Neural progenitor cell (in vitro differentiated cells): ENCODE measurements around the gene RFPL2. TPM values are rescaled to one million over a fixed set of nuclear protein-coding genes. Genes with fewer than 3 reads are reported as not detected.
"Not testable (repeated sequence)": the region's sequence is repeated elsewhere in the genome, so short reads cannot be mapped to it uniquely, and the experiment has no call there.

Source experiments
- DNase-seq: peaks from one replicate; pipeline ENCODE4 v3.0.0-alpha.2; 2016; ENCODE audit warnings: low spot score
- H2AFZ ChIP-seq: fragments of 200-600 bp; sonication (generic); replicated peaks from 2 replicates; pipeline ENCODE4 v1.6.1; 2016; ENCODE audit warnings: antibody characterized with exemption
- H3F3A ChIP-seq: fragments of 200-600 bp; sonication (generic); 2 replicates; pipeline ENCODE4 v1.6.1; 2016; ENCODE audit warnings: antibody characterized with exemption, low read depth
- H3K27ac ChIP-seq: fragments of 200-600 bp; sonication (generic); 2 replicates; pipeline ENCODE4 v1.5.1; 2016; ENCODE audit warnings: mild to moderate bottlenecking
- H3K27me3 ChIP-seq: fragments of 200-600 bp; sonication (generic); 2 replicates; pipeline ENCODE4 v1.6.1; 2016; ENCODE audit warnings: mild to moderate bottlenecking, moderate library complexity
- H3K36me3 ChIP-seq: fragments of 200-600 bp; sonication (generic); 2 replicates; pipeline ENCODE4 v1.5.1; 2016
- H3K4me1 ChIP-seq: fragments of 200-600 bp; sonication (generic); 2 replicates; pipeline ENCODE4 v1.6.1; 2016; ENCODE audit warnings: mixed run types
- H3K4me2 ChIP-seq: fragments of 200-600 bp; sonication (generic); 2 replicates; pipeline ENCODE4 v1.6.1; 2016
- H3K4me3 ChIP-seq: fragments of 200-600 bp; sonication (generic); 2 replicates; pipeline ENCODE4 v1.5.1; 2016
- H3K79me2 ChIP-seq: fragments of 200-600 bp; sonication (generic); 2 replicates; pipeline ENCODE4 v1.6.1; 2016; ENCODE audit warnings: low read depth
- H3K9ac ChIP-seq: fragments of 200-600 bp; sonication (generic); 2 replicates; pipeline ENCODE4 v1.6.1; 2016
- H3K9me3 ChIP-seq: fragments of 200-600 bp; sonication (generic); 2 replicates; pipeline ENCODE4 v1.5.1; 2016; ENCODE audit warnings: low read depth
- H4K20me1 ChIP-seq: fragments of 200-600 bp; sonication (generic); 2 replicates; pipeline ENCODE4 v1.6.1; 2016; ENCODE audit warnings: low read depth
- H3K27ac Mint-ChIP-seq: 3 replicates; pipeline ENCODE4 v1.8.0; 2021; ENCODE audit warnings: mixed read lengths
- H3K27me3 Mint-ChIP-seq: 2 replicates; pipeline ENCODE4 v1.8.0; 2022; ENCODE audit warnings: low read depth, mild to moderate bottlenecking, inconsistent platforms, moderate library complexity, mixed read lengths; ENCODE audit not compliant: insufficient read depth
- H3K36me3 Mint-ChIP-seq: 3 replicates; pipeline ENCODE4 v1.8.0; 2021; ENCODE audit warnings: mixed read lengths
- H3K4me1 Mint-ChIP-seq: 3 replicates; pipeline ENCODE4 v1.8.0; 2021; ENCODE audit warnings: mixed read lengths
- H3K4me3 Mint-ChIP-seq: 3 replicates; pipeline ENCODE4 v1.8.0; 2021; ENCODE audit warnings: mild to moderate bottlenecking, moderate library complexity, mixed read lengths
- H3K9me3 Mint-ChIP-seq: 3 replicates; pipeline ENCODE4 v1.8.0; 2020; ENCODE audit warnings: mixed read lengths
- CTCF ChIP-seq: fragments of 200-600 bp; sonication (generic); IDR thresholded peaks from 2 replicates; pipeline ENCODE4 v1.5.1; 2017; ENCODE audit warnings: antibody characterized with exemption, mild to moderate bottlenecking
- EZH2 ChIP-seq: fragments of 200-600 bp; sonication (generic); IDR thresholded peaks from 2 replicates; pipeline ENCODE4 v1.6.1; 2017; ENCODE audit warnings: antibody characterized with exemption, mild to moderate bottlenecking, moderate library complexity
- EZH2phosphoT487 ChIP-seq: fragments of 200-600 bp; sonication (generic); IDR thresholded peaks from 2 replicates; pipeline ENCODE4 v1.6.1; 2017; ENCODE audit warnings: antibody characterized with exemption
- total RNA-seq: library from RNA; depleted of rRNA; stranded (reverse); fragments of >200 nt; gene quantifications from 2 replicates; pipeline ENCODE4 v1.2.3, GENCODE V29; 2015; ENCODE audit warnings: low replicate concordance

RFPL2 gene
- total RNA-seq, 1 donor from 2014 or later, result 1.8 TPM

DNA sequence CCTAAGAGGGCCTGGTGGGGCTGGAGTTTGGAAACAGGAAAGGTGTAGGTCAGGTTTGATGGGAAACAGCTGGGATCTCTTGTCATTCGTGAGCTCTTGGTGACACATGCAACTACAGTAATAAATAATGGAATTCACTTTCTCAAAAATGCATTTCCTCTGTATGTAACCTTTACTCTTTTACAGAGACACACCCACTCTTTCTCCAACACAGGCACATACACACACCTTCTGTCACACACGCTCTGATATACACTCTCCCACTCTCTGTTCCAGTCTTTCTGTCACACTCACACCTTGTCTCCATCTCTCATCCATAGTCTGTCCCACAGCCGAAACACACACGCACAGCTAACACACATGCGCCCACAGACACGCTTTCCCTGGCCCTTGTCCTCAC, 39.2 kb downstream of the RFPL2 start:
- no peaks in the 10 kb centered on the region for H3K27me3 ChIP-seq
- DNase-seq, result no peak
- TF ChIP-seq EZH2phosphoT487 (no peak), EZH2 (no peak), CTCF (no peak)
- H4K20me1 ChIP-seq, result no peaks in the 10 kb centered on the region
- H3F3A ChIP-seq, result peaks cover 4% of the 10 kb centered on the region
- no peak overlapping the region for H3K4me2 ChIP-seq
- Mint-ChIP-seq H3K4me3 (no peak overlapping the region), H3K27me3 (peaks cover 4% of the 10 kb centered on the region), H3K4me1 (no peaks in the 10 kb centered on the region), H3K9me3 (no peaks in the 10 kb centered on the region), H3K27ac (no peak overlapping the region), H3K36me3 (no peaks in the 10 kb centered on the region)
- H3K79me2 ChIP-seq, result no peaks in the 10 kb centered on the region
- no peak overlapping the region for H2AFZ ChIP-seq
- H3K36me3 ChIP-seq, result no peaks in the 10 kb centered on the region
- no peak overlapping the region for H3K27ac ChIP-seq
- no peaks in the 10 kb centered on the region for H3K9me3 ChIP-seq
- H3K4me3 ChIP-seq, result no peak overlapping the region
- H3K9ac ChIP-seq, result no peak overlapping the region
- peaks cover 15% of the 10 kb centered on the region for H3K4me1 ChIP-seq

DNA sequence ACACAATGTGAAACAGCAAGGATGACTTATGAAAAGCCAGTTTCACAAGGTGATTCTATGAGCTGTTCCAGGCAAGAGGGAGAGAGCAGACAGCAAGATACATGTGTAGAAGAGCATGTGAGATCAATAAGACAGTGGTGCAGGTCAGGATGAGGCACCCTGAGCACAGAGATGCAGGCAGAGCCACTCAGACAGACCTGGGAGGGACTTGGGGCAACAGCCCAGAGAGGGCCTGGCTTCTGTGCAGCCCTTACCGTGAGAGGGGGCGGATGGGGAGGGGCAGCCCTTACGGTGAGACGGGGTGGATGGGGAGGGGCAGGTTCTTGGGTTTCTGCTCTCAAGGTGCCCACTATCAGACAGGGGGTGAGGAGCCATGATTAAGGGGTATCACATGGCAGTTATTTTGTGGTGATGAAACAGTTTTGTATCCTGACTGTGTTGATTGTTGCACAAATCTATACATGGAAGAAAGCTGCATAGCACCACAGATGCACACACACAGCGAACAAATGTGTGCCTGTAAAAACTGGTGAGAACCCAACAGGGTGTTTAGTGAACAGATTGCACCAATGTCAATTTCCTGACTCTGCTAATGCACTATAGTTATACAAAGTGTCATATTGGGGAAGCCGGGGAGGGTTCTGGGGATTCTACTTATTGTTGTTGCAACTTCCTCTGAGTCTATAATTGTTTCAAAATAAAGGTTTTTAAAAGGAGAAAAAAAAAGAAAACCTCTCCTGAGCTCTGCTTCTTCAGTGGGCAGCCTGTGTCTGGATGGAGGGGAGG, 40.6 kb downstream of the RFPL2 start:
- Histone ChIP-seq H3K9ac (no peak overlapping the region), H3F3A (peaks cover 4% of the 10 kb centered on the region), H3K4me1 (peaks cover 15% of the 10 kb centered on the region), H3K4me3 (no peak overlapping the region), H3K27ac (no peak overlapping the region), H2AFZ (peak overlapping the region; percentile 83), H3K9me3 (no peaks in the 10 kb centered on the region), H3K4me2 (no peak overlapping the region), H4K20me1 (no peaks in the 10 kb centered on the region), H3K79me2 (no peaks in the 10 kb centered on the region), H3K27me3 (no peaks in the 10 kb centered on the region), H3K36me3 (no peaks in the 10 kb centered on the region)
- Mint-ChIP-seq H3K36me3 (no peaks in the 10 kb centered on the region), H3K27me3 (peaks cover 4% of the 10 kb centered on the region), H3K4me1 (no peaks in the 10 kb centered on the region), H3K9me3 (no peaks in the 10 kb centered on the region), H3K27ac (no peak overlapping the region), H3K4me3 (no peak overlapping the region)
- peak; percentile 11 for DNase-seq
- TF ChIP-seq CTCF (no peak), EZH2phosphoT487 (no peak), EZH2 (no peak)

DNA sequence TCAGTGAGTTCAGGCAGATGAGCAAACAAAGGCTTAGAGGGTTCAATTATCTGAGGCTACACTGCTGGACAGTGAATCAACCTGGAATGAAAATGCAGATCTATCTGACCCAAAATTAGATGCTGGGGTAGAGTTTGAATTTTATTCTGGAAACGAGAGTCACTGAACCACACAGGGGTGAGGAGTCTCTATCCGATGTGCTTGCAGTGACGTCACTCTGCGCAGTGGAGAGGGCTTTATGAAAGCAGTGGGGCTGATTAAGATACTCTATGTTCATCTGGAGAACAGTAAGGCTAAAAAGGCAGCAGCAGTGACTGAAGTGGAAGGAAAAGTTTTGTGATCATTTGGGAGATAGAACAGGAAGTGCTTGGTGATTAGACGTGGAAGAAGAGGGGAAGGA, 44.5 kb downstream of the RFPL2 start:
- not testable (repeated sequence) for H3K27me3 Mint-ChIP-seq, H3K79me2 ChIP-seq, H3K9me3 Mint-ChIP-seq, H3K9ac ChIP-seq, H3K27ac ChIP-seq, H3K4me2 ChIP-seq, H3K9me3 ChIP-seq, H3K27me3 ChIP-seq, H3K4me1 Mint-ChIP-seq, H4K20me1 ChIP-seq, H3K27ac Mint-ChIP-seq, H2AFZ ChIP-seq, H3K36me3 Mint-ChIP-seq, H3K36me3 ChIP-seq, H3F3A ChIP-seq, H3K4me3 Mint-ChIP-seq, H3K4me3 ChIP-seq, DNase-seq
- H3K4me1 ChIP-seq, result peaks cover 24% of the 10 kb centered on the region

DNA sequence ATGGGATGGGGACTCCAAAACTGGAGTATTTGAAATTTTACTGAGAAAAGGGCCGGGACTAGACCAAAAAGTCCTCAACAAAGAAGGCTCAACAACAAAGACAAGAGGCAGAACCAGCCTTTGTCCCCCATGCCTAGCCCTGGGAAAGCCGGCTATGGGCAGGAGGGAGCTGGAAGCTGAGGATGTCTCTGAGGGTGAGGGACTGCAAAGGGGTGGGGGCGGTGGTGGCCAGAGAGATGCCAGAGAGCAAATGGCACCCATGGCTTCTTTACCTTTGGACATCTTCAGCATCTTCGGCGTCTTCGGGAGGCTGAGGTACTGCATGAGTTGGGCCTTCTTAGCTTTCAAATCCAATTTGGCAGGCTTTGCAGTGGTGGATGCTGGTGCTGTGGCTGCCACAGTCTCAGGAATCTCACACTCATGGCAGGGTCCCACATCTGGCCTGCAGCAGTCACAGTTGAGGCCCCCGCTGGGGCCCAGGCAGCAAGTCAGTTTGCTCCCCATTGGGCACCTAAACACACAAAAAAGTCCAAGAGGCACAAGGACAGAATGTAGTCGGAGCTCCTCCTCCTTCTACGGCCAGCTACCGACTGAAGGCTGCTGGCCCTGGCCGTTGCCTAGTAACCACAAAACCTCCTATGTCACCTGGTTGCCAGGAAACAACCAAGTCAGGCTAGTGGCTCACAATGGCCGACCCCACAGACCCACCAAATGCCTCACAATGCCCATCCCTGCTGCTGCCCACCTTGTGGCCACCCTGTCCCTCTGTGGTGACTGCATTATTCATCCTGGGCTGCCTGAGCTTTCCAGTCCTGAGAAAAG, 46.0 kb downstream of the RFPL2 start, which contains the start of gene C22orf42:
C22orf42 (minus strand) TSS at position 592 of the 822 bp plus-strand sequence; CDS start at position 504, 88 bp downstream.
- no peaks in the 10 kb centered on the region for H3K27me3 ChIP-seq
- H2AFZ ChIP-seq, result no peak within 1 kb of the TSS
- Mint-ChIP-seq H3K36me3 (no peaks in the 10 kb centered on the region), H3K27me3 (peaks cover 2% of the 10 kb centered on the region), H3K4me1 (no peaks in the 10 kb centered on the region), H3K4me3 (no peak within 1 kb of the TSS), H3K27ac (no peak within 1 kb of the TSS), H3K9me3 (no peaks in the 10 kb centered on the region)
- no peak within 1 kb of the TSS for H3K27ac ChIP-seq
- H3K4me3 ChIP-seq, result no peak within 1 kb of the TSS
- peak; percentile 41 for DNase-seq
- TF ChIP-seq EZH2 (no peak), CTCF (no peak), EZH2phosphoT487 (no peak)
- no peaks in the 10 kb centered on the region for H3K36me3 ChIP-seq
- H3K79me2 ChIP-seq, result no peaks in the 10 kb centered on the region
- peaks cover 24% of the 10 kb centered on the region for H3K4me1 ChIP-seq
- H3K9me3 ChIP-seq, result no peaks in the 10 kb centered on the region
- peaks cover 4% of the 10 kb centered on the region for H3F3A ChIP-seq
- H4K20me1 ChIP-seq, result no peaks in the 10 kb centered on the region
- H3K4me2 ChIP-seq, result no peak within 1 kb of the TSS
- H3K9ac ChIP-seq, result no peak within 1 kb of the TSS

GRCh38 chr22:32157632-32158031, 47.2 kb downstream of the RFPL2 start:
- not testable (repeated sequence) for H3K9me3 ChIP-seq, H3K4me3 Mint-ChIP-seq, H3K4me3 ChIP-seq, H3K9ac ChIP-seq, H3F3A ChIP-seq, H2AFZ ChIP-seq, H3K27me3 Mint-ChIP-seq, H3K4me2 ChIP-seq, H3K36me3 ChIP-seq, H3K79me2 ChIP-seq, H3K27me3 ChIP-seq, H3K4me1 Mint-ChIP-seq, H3K9me3 Mint-ChIP-seq, H3K27ac ChIP-seq, H3K36me3 Mint-ChIP-seq, H4K20me1 ChIP-seq, DNase-seq, H3K27ac Mint-ChIP-seq
- peaks cover 24% of the 10 kb centered on the region for H3K4me1 ChIP-seq
